BLaER1 treated with 17β-estradiol and CSF1 and Interleukin-3, amounts not matched to agents 10 nM and 100 nM (cell line): ENCODE measurements around the gene NRL.
A peak's percentile ranks its signal among the peaks of the same experiment; 100 is the strongest.
"Not testable (repeated sequence)": the region's sequence is repeated elsewhere in the genome, so short reads cannot be mapped to it uniquely, and the experiment has no call there.

Experiments
- H3K27ac ChIP-seq, 11 experiments: shearing (Covaris generic); formaldehyde crosslinking; 2 replicates each; pipeline ENCODE4 v1.8.1; 2022
- H3K27me3 ChIP-seq, 11 experiments: shearing (Covaris generic); formaldehyde crosslinking; 2 replicates each; pipeline ENCODE4 v1.8.1; 2022
- H3K36me3 ChIP-seq, 11 experiments: shearing (Covaris generic); formaldehyde crosslinking; 2 replicates each; pipeline ENCODE4 v1.8.1; 2022
- H3K4me1 ChIP-seq, 10 experiments: shearing (Covaris generic); formaldehyde crosslinking; 2 replicates each; pipeline ENCODE4 v1.8.1; 2022
- H3K4me2 ChIP-seq, 11 experiments: shearing (Covaris generic); formaldehyde crosslinking; 2 replicates each; pipeline ENCODE4 v1.8.1; 2022
- H3K4me3 ChIP-seq, 10 experiments: shearing (Covaris generic); formaldehyde crosslinking; 2 replicates each; pipeline ENCODE4 v1.8.1; 2022
- H3K9ac ChIP-seq, 11 experiments: shearing (Covaris generic); formaldehyde crosslinking; 2 replicates each; pipeline ENCODE4 v1.8.1; 2022
- H3K9me3 ChIP-seq, 11 experiments: shearing (Covaris generic); formaldehyde crosslinking; replicated peaks in 1 of 11; 2 replicates each; pipeline ENCODE4 v1.8.1; 2022
- H4K20me1 ChIP-seq, 11 experiments: shearing (Covaris generic); formaldehyde crosslinking; 2 replicates each; pipeline ENCODE4 v1.8.1; 2022
- Cebpa-rat ChIP-seq, 11 experiments: shearing (Covaris generic); IDR thresholded peaks; 2 replicates each; pipeline ENCODE4 v1.8.1; 2022

Gene NRL

GRCh38 chr14:24036169-24036962 is 78.4 kb downstream of the NRL start:
- Histone ChIP-seq H4K20me1 (no peaks in the 10 kb centered on the region), H3K36me3 (no peaks in the 10 kb centered on the region), H3K4me3 (peak overlapping the region; percentile 52 to 75 (median 64)), H3K27ac (peak overlapping the region; percentile 50 to 80 (median 76); a peak in 21 of 22 replicates), H3K9ac (peak overlapping the region; percentile 71 to 82 (median 79)), H3K27me3 (no peaks in the 10 kb centered on the region), H3K4me2 (peak overlapping the region; percentile 81 to 96 (median 90)), H3K4me1 (peaks cover 9 to 50% (median 22%) of the 10 kb centered on the region in 10 experiments; a peak in 19 of 20 replicates), H3K9me3 (peaks cover 10 to 25% (median 23%) of the 10 kb centered on the region in 11 experiments)
- TF ChIP-seq Cebpa-rat (IDR thresholded peaks at IDR 0.05) = no peak

GRCh38 chr14:24035769-24036168 is 79.0 kb downstream of the NRL start:
- peak overlapping the region; percentile 71 to 82 (median 79) for H3K9ac ChIP-seq
- peaks cover 9 to 50% (median 22%) of the 10 kb centered on the region in 10 experiments; a peak in 19 of 20 replicates for H3K4me1 ChIP-seq
- peak overlapping the region; percentile 52 to 75 (median 64) for H3K4me3 ChIP-seq
- H3K9me3 ChIP-seq = peaks cover 15 to 31% (median 29%) of the 10 kb centered on the region in 11 experiments
- peak overlapping the region; percentile 50 to 80 (median 76); a peak in 19 of 22 replicates for H3K27ac ChIP-seq
- H4K20me1 ChIP-seq, H3K27me3 ChIP-seq, H3K36me3 ChIP-seq: not testable (repeated sequence)
- peak overlapping the region; percentile 81 to 96 (median 90) for H3K4me2 ChIP-seq

- peaks cover 9 to 50% (median 22%) of the 10 kb centered on the region in 10 experiments; a peak in 19 of 20 replicates for H3K4me1 ChIP-seq
- no peaks in the 10 kb centered on the region for H3K36me3 ChIP-seq
- H3K27ac ChIP-seq = no peak overlapping the region
- no peaks in the 10 kb centered on the region for H4K20me1 ChIP-seq
- H3K9me3 ChIP-seq = peaks cover 15 to 36% (median 34%) of the 10 kb centered on the region in 11 experiments
- TF ChIP-seq Cebpa-rat (IDR thresholded peaks at IDR 0.05) = no peak
- peak overlapping the region in 5 of 11 experiments; percentile 26 to 57 (median 37); a peak in 9 of 22 replicates for H3K4me2 ChIP-seq
- no peak overlapping the region for H3K4me3 ChIP-seq
- no peaks in the 10 kb centered on the region for H3K27me3 ChIP-seq
- no peak overlapping the region for H3K9ac ChIP-seq
Measured at GRCh38 chr14:24032727-24033418, 81.9 kb downstream of the NRL start.

GRCh38 chr14:24031331-24031730 is 83.4 kb downstream of the NRL start:
- H3K4me1 ChIP-seq = peaks cover 0 to 36% (median 10%) of the 10 kb centered on the region in 10 experiments; a peak in 11 of 20 replicates
- not testable (repeated sequence) for H3K4me2 ChIP-seq, H3K36me3 ChIP-seq, H3K4me3 ChIP-seq, H3K27me3 ChIP-seq, H3K27ac ChIP-seq, H3K9ac ChIP-seq, H4K20me1 ChIP-seq
- peaks cover 15 to 36% (median 34%) of the 10 kb centered on the region in 11 experiments for H3K9me3 ChIP-seq

- not testable (repeated sequence) for H3K4me3 ChIP-seq, H3K27ac ChIP-seq, H3K27me3 ChIP-seq
Measured at GRCh38 chr14:24029687-24030086, 85.1 kb downstream of the NRL start.

More at GRCh38 chr14:24029687-24030086, 85.1 kb downstream of the NRL start:
- not testable (repeated sequence) for H4K20me1 ChIP-seq, H3K4me2 ChIP-seq, H3K9ac ChIP-seq, H3K36me3 ChIP-seq
- Histone ChIP-seq H3K4me1 (peaks cover 0 to 24% (median 5%) of the 10 kb centered on the region in 10 experiments; a peak in 9 of 20 replicates), H3K9me3 (peaks cover 15 to 36% (median 35%) of the 10 kb centered on the region in 11 experiments)
